Measurements from ENCODE around the gene ERCC1.
A peak's percentile ranks its signal among the peaks of the same experiment; 100 is the strongest.

Gene ERCC1
- total RNA-seq, result 50.1 to 73.3 (median 52.9) reads per million in 4 donors

- peak in 3 of 5 donors; percentile 72 to 88 (median 78) for DNase-seq
These were observed at the start of gene ERCC1 for GRCh38 chr19:45423589-45424190. Gene ERCC1 (minus strand): TSS chr19:45423917. CDS start chr19:45423374, 543 bp downstream.

GRCh38 chr19:45473367-45473681 is 49.6 kb upstream of the ERCC1 start:
- no peak for DNase-seq

GRCh38 chr19:45472563-45473366 is 49.0 kb upstream of the ERCC1 start:
- DNase-seq, result peak in 4 of 5 donors; percentile 57 to 76 (median 68)

- DNase-seq, result peak in 1 of 5 donors; percentile 64
These were observed 48.3 kb upstream of the ERCC1 start for GRCh38 chr19:45471931-45472562.

GRCh38 chr19:45471111-45471930 is 47.6 kb upstream of the ERCC1 start:
- peak in 1 of 5 donors; percentile 46 for DNase-seq

- DNase-seq, result peak in 1 of 5 donors; percentile 31
These were observed 47.0 kb upstream of the ERCC1 start for GRCh38 chr19:45470762-45471081.

- DNase-seq, result peak in 4 of 5 donors; percentile 39 to 70 (median 47)
These were observed 46.4 kb upstream of the ERCC1 start for GRCh38 chr19:45469945-45470761.

GRCh38 chr19:45469132-45469944 is 45.6 kb upstream of the ERCC1 start:
- peak; percentile 62 to 98 (median 81) for DNase-seq

- DNase-seq, result no peak
These were observed 45.0 kb upstream of the ERCC1 start for GRCh38 chr19:45468803-45469131.

GRCh38 chr19:45468159-45468651 is 44.5 kb upstream of the ERCC1 start:
- DNase-seq, result peak in 3 of 5 donors; percentile 35 to 52 (median 48)

- DNase-seq, result peak; percentile 92 to 96 (median 92)
These were observed 43.9 kb upstream of the ERCC1 start, which contains the start of gene FOSB for GRCh38 chr19:45467456-45468158. Gene FOSB (plus strand): TSS chr19:45467996. CDS start chr19:45468587, 591 bp downstream.

GRCh38 chr19:45467115-45467455 is 43.4 kb upstream of the ERCC1 start:
- DNase-seq, result no peak

GRCh38 chr19:45464852-45465441 is 41.2 kb upstream of the ERCC1 start:
- DNase-seq, result no peak

- no peak for DNase-seq
These were observed 40.6 kb upstream of the ERCC1 start for GRCh38 chr19:45464274-45464673.

- no peak for DNase-seq
These were observed 39.5 kb upstream of the ERCC1 start for GRCh38 chr19:45463241-45463640.

- DNase-seq, result no peak
These were observed 38.5 kb upstream of the ERCC1 start for GRCh38 chr19:45462174-45462573.

- no peak for DNase-seq
These were observed 37.2 kb upstream of the ERCC1 start for GRCh38 chr19:45460807-45461347.

- DNase-seq, result no peak
These were observed 34.1 kb upstream of the ERCC1 start for GRCh38 chr19:45457776-45458175.

- no peak for DNase-seq
These were observed 32.7 kb upstream of the ERCC1 start for GRCh38 chr19:45456500-45456815.

All from T-helper 1 cell (primary cell).